ENCODE data around the gene MUC16. TPM values are rescaled to one million over a fixed set of nuclear protein-coding genes. Genes with fewer than 3 reads are reported as not detected.
A peak's percentile ranks its signal among the peaks of the same experiment; 100 is the strongest.

The MUC16 gene
- total RNA-seq, 1 donor from 2014 or later, result 0.16 TPM

DNA sequence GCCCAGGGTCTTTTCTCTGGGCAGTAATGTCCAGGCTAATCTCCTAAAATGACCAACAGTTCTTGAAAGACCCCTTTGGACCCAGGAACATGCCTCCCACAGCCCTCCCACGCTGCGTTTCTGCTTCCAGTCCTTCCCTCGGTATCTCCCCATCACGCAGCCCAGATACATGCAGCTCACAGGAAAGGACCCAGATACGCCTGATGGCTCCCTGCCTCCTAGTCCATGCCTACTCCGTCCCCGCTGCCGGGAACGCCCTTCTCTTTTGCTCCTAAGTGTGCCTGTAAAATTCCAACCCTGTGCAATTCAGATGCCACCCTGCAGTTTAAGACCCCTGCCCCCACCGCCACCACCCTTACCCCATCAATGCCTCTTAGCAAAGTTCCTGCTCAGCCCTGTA lies 778 bp downstream of the MUC16 start:
- ChIA-PET POLR2A (no interaction called here), CTCF (no interaction called here)
- peaks cover 3% of the 10 kb centered on the region for H3K27me3 Mint-ChIP-seq
- intact Hi-C loops (cut with micrococcal nuclease), result no loop called here
- no peaks in the 10 kb centered on the region for H3K4me1 Mint-ChIP-seq
- TF ChIP-seq, protein P1, sequence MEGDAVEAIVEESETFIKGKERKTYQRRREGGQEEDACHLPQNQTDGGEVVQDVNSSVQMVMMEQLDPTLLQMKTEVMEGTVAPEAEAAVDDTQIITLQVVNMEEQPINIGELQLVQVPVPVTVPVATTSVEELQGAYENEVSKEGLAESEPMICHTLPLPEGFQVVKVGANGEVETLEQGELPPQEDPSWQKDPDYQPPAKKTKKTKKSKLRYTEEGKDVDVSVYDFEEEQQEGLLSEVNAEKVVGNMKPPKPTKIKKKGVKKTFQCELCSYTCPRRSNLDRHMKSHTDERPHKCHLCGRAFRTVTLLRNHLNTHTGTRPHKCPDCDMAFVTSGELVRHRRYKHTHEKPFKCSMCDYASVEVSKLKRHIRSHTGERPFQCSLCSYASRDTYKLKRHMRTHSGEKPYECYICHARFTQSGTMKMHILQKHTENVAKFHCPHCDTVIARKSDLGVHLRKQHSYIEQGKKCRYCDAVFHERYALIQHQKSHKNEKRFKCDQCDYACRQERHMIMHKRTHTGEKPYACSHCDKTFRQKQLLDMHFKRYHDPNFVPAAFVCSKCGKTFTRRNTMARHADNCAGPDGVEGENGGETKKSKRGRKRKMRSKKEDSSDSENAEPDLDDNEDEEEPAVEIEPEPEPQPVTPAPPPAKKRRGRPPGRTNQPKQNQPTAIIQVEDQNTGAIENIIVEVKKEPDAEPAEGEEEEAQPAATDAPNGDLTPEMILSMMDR (IDR thresholded peaks at IDR 0.05), result no peak
- no peak for DNase-seq
- peak overlapping the region; percentile 56 for H3K4me3 Mint-ChIP-seq
- ATAC-seq (ENCODE audit: low read depth), result no peak
- H3K9me3 Mint-ChIP-seq, result peaks cover 5% of the 10 kb centered on the region
- H3K27ac Mint-ChIP-seq, result no peak overlapping the region
- H3K36me3 Mint-ChIP-seq (ENCODE audit: low read depth), result no peaks in the 10 kb centered on the region

DNA sequence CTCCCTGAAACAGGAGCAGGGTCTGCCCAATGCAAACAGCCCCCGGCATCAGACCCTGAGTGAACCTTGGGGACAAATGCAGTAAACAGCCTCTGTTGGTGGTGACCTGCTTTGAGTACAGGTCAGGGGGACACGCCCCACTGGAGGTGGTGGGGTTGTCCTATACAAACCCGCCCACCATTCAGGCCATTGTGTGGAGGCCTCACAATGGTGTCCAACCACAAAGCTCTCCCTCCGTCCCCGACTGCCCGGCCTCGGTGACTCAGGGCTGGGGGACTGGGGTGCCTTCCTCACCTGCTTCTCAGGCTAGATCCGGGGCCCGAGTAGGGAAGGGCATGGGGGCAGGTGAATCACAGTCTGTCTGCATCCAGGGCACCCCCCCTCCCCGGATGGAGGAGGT lies 1.5 kb downstream of the MUC16 start:
- Mint-ChIP-seq H3K9me3 (peaks cover 4% of the 10 kb centered on the region), H3K27ac (no peak overlapping the region), H3K4me3 (no peak overlapping the region), H3K36me3 (ENCODE audit: low read depth) (no peaks in the 10 kb centered on the region), H3K4me1 (no peaks in the 10 kb centered on the region), H3K27me3 (peaks cover 3% of the 10 kb centered on the region)
- POLR2A ChIA-PET, result no interaction called here
- ATAC-seq (ENCODE audit: low read depth) (no peak), DNase-seq (no peak)
- CTCF ChIA-PET, result no interaction called here
- intact Hi-C loops (cut with micrococcal nuclease), result no loop called here
- TF ChIP-seq, protein P1 (IDR thresholded peaks at IDR 0.05), result no peak

DNA sequence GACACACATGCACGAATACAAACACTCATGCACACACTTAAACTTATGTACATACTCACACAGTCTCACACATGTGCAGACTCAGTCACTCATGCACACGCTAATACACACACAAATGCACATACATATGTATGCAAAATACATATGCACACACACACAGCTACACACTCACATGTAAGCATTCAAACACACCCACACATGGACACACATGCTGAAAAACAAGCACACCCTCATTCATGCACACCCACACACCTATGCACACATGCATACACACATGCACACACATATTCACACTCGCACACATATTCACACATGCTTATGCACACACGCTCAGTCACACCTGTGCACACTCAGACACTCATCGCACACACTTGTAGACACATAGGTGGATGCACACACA lies 9.3 kb downstream of the MUC16 start:
- no peaks in the 10 kb centered on the region for H3K36me3 Mint-ChIP-seq (ENCODE audit: low read depth)
- H3K9me3 Mint-ChIP-seq, result peaks cover 11% of the 10 kb centered on the region
- no peak for ATAC-seq (ENCODE audit: low read depth)
- TF ChIP-seq, protein P1 (IDR thresholded peaks at IDR 0.05), result no peak
- intact Hi-C loops (cut with micrococcal nuclease), result no loop called here
- no peak overlapping the region for H3K27ac Mint-ChIP-seq
- no peak for DNase-seq
- H3K4me1 Mint-ChIP-seq, result no peaks in the 10 kb centered on the region
- POLR2A ChIA-PET, result no interaction called here
- H3K27me3 Mint-ChIP-seq, result no peaks in the 10 kb centered on the region
- H3K4me3 Mint-ChIP-seq, result no peak overlapping the region
- CTCF ChIA-PET, result no interaction called here

DNA sequence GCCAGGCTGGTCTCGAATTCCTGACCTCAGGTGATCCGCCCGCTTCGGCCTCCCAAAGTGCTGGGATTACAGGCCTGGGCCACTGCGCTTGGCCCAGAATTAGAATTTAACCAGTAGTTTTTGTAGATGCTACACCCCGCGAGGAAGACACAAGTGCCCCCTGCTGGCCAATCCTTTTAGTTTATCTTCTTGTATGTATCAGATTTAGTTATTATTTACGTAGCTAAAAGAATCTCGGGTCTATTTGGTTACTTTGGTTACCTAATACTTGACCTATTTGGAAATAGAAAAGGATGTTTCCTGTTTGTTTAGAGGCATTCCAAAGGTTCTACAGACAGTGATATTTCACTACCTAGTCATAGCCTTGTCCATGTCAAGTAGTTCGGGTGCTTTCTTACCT lies 22.0 kb downstream of the MUC16 start:
- no peak for DNase-seq
- intact Hi-C loops (cut with micrococcal nuclease), result loop anchor here (2.0 kb wide), 1 partner anchor 333 kb away; no protein-coding TSS in a partner anchor
- H3K36me3 Mint-ChIP-seq (ENCODE audit: low read depth), result no peaks in the 10 kb centered on the region
- no peak overlapping the region for H3K4me3 Mint-ChIP-seq
- ATAC-seq (ENCODE audit: low read depth), result no peak
- ChIA-PET POLR2A (no interaction called here), CTCF (no interaction called here)
- H3K4me1 Mint-ChIP-seq, result no peaks in the 10 kb centered on the region
- H3K9me3 Mint-ChIP-seq, result no peaks in the 10 kb centered on the region
- TF ChIP-seq, protein P1 (IDR thresholded peaks at IDR 0.05), result no peak
- H3K27ac Mint-ChIP-seq, result no peak overlapping the region
- no peaks in the 10 kb centered on the region for H3K27me3 Mint-ChIP-seq

DNA sequence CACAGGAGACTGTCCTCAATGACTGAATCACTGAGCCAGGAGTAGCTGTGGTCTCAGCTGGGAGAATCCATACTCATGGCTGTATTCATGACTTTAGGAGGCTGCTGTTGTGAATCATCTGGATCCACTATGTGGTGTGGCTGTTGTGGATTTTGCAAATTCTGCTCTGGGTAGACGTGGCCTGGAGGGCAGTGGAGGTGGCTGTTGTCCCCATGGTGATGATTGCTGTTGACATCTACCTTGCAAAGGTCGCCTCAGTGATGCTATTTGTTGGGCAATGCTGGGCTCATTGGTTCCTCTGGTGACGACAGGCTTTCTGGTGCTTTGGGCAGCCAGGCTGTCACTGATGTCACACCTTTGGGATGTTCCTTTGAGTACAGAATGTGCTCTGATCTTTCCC lies 23.9 kb downstream of the MUC16 start:
- no peak overlapping the region for H3K4me3 Mint-ChIP-seq
- no peak for DNase-seq
- intact Hi-C loops (cut with micrococcal nuclease), result no loop called here
- CTCF ChIA-PET, result no interaction called here
- no peaks in the 10 kb centered on the region for H3K36me3 Mint-ChIP-seq (ENCODE audit: low read depth)
- no peak for ATAC-seq (ENCODE audit: low read depth)
- no peaks in the 10 kb centered on the region for H3K4me1 Mint-ChIP-seq
- peaks cover 2% of the 10 kb centered on the region for H3K9me3 Mint-ChIP-seq
- H3K27ac Mint-ChIP-seq, result no peak overlapping the region
- POLR2A ChIA-PET, result no interaction called here
- TF ChIP-seq, protein P1 (IDR thresholded peaks at IDR 0.05), result no peak
- H3K27me3 Mint-ChIP-seq, result no peaks in the 10 kb centered on the region

All from activated B cell treated with CpG ODN at 0.5 μM for 24 hours (primary cell).